RKO (cell line): ENCODE measurements around the gene SPSB2.
A peak's percentile ranks its signal among the peaks of the same experiment; 100 is the strongest.
"Not testable (repeated sequence)": the region's sequence is repeated elsewhere in the genome, so short reads cannot be mapped to it uniquely, and the experiment has no call there.

Source experiments
- DNase-seq: peaks from one replicate; pipeline ENCODE4 v3.0.0-alpha.2; 2016; ENCODE audit warnings: low spot score

Gene SPSB2

GRCh38 chr12:6870304-6870703 lies 2.8 kb downstream of the SPSB2 start:
- not testable (repeated sequence) for DNase-seq

GRCh38 chr12:6869049-6870021 lies 3.8 kb downstream of the SPSB2 start:
- DNase-seq: peak; percentile 65

DNA sequence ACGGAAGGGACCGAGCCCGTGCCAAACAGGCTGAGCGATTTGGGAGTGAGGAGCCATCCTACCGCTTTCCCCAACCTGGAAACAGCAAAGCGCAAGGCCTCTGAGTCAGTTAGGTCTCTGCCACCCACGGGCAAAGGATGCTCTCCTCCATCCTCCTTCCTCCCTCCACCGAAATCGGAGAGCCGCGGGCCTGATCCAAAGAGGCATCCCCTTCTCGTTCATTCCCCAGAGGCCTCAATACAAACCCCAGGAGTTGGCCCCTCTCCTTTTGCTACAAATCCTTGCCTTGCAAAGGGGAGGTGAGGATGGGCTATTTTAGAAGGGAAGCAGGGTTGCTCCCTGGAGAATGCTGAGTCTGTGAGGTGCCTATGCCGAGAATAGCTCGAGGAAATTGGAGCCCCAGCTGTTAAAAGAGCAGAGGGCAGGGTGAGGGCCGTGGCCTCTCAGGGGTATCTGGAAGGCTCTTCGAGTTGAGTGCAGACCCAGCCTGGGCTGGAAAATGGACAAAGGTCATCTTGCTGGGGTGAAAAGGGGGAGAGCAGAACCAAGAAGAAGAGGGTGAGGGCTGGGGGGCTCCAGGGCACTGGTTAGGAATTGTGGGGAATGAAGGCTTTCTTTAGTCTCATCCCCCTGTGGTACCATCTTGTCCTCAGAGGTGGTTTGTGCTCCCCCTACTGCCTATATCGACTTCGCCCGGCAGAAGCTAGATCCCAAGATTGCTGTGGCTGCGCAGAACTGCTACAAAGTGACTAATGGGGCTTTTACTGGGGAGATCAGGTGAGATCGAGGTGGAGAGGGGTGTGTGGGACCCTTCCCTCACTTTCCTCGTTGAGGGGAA lies 4.7 kb downstream of the SPSB2 start:
- DNase-seq: peak; percentile 72

GRCh38 chr12:6867413-6868210 lies 5.5 kb downstream of the SPSB2 start, which contains the start of gene TPI1:
TPI1 (plus strand) TSS chr12:6867531; CDS start chr12:6867567, 36 bp downstream.
- peak; percentile 85 for DNase-seq

- DNase-seq: no peak
Observed at GRCh38 chr12:6866920-6867412, 6.1 kb downstream of the SPSB2 start.

DNA sequence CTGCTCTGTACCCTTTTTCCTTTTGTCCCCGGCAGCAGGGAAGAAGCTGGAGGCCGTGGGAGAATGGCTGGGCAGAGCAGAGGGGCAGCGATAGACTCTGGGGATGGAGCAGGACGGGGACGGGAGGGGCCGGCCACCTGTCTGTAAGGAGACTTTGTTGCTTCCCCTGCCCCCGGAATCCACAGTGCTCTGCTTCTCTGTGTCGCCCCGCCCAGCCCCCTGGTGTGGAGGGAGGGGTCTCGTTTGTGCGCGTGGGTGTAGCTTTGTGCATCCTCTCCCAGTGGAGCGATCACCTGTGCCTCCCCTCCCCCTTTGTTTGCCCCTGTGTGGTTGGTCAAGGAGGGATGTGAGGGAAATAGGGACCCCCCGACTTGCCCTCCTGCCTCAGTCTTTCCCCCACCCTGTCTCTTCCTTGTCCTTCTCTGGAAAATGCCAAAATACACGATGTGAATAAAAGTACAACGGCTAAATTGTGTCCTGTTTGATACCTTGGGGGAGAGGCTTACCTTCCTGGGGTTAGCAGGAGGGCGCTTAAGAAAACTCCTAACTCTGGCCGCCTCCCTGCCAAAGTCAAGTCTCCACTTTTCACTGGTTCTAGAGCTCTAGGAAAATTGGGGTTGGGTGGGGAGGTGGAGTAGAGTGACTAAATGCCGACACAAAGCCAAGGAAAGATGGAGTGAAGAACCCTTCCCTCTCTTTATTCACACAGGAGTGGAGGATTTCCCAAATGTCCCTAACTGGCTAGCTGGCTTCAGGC lies 6.8 kb downstream of the SPSB2 start:
- no peak for DNase-seq

GRCh38 chr12:6865307-6865706 lies 7.8 kb downstream of the SPSB2 start:
- not testable (repeated sequence) for DNase-seq

DNA sequence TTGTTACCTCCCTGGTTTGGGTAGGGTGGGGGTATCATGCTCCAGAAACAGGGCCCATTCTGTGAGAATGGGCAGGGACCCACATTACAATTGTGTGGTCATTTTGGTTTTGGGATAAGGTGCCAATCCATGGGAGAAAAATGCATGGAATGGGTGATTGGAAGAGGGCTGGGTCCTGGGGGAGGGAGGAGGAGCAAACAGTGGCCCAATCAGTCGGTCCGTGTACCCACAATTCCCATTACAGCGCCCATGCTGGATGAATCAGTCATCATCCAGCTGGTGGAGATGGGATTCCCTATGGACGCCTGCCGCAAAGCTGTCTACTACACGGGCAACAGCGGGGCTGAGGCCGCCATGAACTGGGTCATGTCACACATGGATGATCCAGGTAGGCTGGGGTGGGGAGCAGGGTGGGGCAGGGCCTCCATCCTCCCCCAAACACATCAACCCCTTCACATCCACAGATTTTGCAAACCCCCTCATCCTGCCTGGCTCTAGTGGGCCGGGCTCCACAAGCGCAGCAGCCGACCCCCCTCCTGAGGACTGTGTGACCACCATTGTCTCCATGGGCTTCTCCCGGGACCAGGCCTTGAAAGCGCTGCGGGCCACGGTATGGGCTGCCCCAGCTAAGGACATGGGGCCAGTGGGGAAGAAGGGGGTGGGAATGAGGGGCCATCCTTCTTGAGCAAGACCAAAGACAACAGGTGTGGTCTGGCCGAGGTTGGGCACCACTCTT lies 9.3 kb downstream of the SPSB2 start:
- no peak for DNase-seq

DNA sequence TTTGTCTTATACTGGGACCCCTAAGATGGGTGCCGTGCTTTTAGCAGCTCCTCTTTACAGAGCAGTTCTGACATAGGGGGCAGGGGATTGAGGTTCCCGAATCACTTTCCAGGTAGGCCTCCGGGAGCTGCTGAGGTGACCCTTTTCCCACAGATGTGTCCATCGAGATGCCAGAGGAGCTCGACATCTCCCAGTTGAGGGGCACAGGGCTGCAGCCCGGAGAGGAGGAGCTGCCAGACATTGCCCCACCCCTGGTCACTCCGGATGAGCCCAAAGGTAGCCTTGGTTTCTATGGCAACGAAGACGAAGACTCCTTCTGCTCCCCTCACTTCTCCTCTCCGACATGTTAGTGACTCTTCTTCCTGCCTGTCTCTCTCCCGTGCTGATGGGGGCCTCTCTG lies 10.1 kb downstream of the SPSB2 start:
- DNase-seq: no peak

GRCh38 chr12:6861391-6861790 lies 11.7 kb downstream of the SPSB2 start:
- DNase-seq: no peak

- DNase-seq: no peak
Observed at GRCh38 chr12:6860942-6861341, 12.2 kb downstream of the SPSB2 start.

- DNase-seq: no peak
Observed at GRCh38 chr12:6860116-6860515, 13.0 kb downstream of the SPSB2 start.

DNA sequence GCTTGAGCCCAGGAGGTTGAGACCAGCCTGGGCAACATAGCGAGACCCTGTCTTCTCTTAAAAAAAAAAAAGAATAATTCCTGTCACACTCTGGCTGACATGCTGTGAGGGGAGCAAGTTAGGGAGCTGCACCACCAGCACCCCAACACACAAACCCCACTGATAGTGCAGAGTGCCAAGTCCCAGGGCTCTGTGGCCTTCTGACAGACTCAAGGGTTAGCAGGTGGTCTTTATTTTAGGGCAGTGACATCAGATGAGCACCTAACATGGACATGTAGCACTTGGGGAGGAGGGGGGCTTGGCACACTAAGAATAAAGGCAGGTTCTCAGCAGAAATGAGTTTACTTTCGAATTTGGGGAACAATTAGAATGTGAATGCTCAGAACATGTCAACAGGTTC lies 14.3 kb downstream of the SPSB2 start:
- no peak for DNase-seq

DNA sequence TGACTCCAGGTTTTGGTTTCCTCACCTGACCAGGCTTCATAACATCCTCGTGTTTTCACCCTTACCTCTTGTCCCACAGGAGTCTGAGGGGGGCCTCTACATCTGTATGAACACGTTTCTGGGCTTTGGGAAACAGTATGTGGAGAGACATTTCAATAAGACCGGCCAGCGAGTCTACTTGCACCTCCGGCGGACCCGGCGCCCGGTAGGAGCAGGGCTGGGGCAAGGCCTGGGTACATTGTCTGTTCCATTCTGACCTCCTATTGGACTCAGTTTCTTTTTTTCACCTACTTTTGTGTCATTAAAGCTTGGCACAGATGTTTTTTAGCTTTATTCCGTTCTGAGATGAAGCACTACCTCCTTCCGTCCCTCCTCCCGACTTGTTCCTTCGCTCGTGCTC lies 17.8 kb downstream of the SPSB2 start:
- no peak for DNase-seq

DNA sequence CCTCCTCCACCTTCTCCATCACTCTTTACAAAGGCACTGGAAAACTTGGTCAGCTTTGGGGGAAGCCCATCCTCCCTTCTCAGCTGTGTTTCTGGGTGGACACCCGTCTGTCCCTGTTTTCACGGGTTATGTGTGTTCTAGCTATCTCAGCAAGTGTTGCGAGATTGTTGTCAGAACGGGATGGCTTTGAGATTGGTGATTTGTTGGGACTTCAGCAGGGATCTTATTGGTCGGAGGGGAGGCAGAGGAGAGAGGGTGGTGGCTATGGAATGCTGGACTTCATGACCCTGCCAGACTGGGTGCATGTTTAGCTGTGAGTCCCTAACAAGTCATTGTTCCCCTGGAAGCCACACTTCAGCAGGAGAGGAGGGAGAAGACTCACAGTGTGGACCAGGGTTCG lies 19.1 kb downstream of the SPSB2 start:
- DNase-seq: no peak

DNA sequence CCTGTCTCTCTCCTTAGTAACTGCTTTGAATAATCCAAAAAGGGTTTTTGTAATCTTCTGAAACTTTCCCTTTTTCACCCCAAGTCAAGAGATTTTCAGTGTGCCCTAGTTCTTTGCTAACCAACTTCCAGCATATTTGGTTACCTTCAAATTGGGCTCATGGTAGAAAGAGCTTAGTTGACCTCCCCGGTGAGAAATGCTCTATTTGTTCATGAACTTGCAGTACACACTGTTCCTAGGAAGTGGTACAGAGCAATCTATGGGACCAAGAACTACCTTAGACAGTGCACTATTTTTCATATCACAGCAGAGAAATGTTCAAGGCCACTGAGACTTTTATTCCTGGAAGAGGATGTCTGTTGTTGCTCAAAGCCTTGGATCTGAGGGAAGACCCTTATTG lies 19.5 kb downstream of the SPSB2 start:
- DNase-seq: no peak

GRCh38 chr12:6852651-6853354 lies 20.3 kb downstream of the SPSB2 start:
- peak; percentile 78 for DNase-seq

- peak; percentile 100 for DNase-seq
Observed at GRCh38 chr12:6851921-6852650, 21.0 kb downstream of the SPSB2 start, which contains the start of gene USP5. USP5 (plus strand) TSS chr12:6852150; CDS start chr12:6852180, 30 bp downstream.
